MM.1S (cell line): ENCODE measurements around the gene FABP7.

Experiments used
- DNase-seq: peaks from one replicate; pipeline ENCODE4 v3.0.0-alpha.2; 2015
- H2AFZ ChIP-seq: fragments of 300-600 bp; sonication (generic); 2 replicates; pipeline ENCODE4 v1.6.0; 2016; ENCODE audit warnings: antibody characterized with exemption, low read length
- H3F3A ChIP-seq: fragments of 300-600 bp; sonication (generic); 2 replicates; pipeline ENCODE4 v1.6.1; 2016; ENCODE audit warnings: mild to moderate bottlenecking, antibody characterized with exemption, low read length, moderate library complexity, mixed read lengths; ENCODE audit not compliant: insufficient read depth
- H3K27ac ChIP-seq: fragments of 300-600 bp; sonication (generic); 2 replicates; pipeline ENCODE4 v1.5.1; 2016; ENCODE audit warnings: mild to moderate bottlenecking, low read length
- H3K27me3 ChIP-seq: fragments of 300-600 bp; sonication (generic); replicated peaks from 2 replicates; pipeline ENCODE4 v1.6.0; 2016; ENCODE audit warnings: low read length; ENCODE audit not compliant: insufficient read depth
- H3K36me3 ChIP-seq: fragments of 300-600 bp; sonication (generic); replicated peaks from 2 replicates; pipeline ENCODE4 v1.6.1; 2016; ENCODE audit warnings: mild to moderate bottlenecking, low read length, mixed read lengths; ENCODE audit not compliant: insufficient read depth
- H3K4me1 ChIP-seq: fragments of 300-600 bp; sonication (generic); 2 replicates; pipeline ENCODE4 v1.6.1; 2016; ENCODE audit warnings: low read length, mixed read lengths
- H3K4me2 ChIP-seq: fragments of 300-600 bp; sonication (generic); 2 replicates; pipeline ENCODE4 v1.6.0; 2016; ENCODE audit warnings: low read depth, low read length
- H3K4me3 ChIP-seq: fragments of 300-600 bp; sonication (generic); 2 replicates; pipeline ENCODE4 v1.5.1; 2016; ENCODE audit warnings: low read length, mixed read lengths
- H3K79me2 ChIP-seq: fragments of 300-600 bp; sonication (generic); 2 replicates; pipeline ENCODE4 v1.6.1; 2016; ENCODE audit warnings: mixed run types, low read length, mixed read lengths
- H3K9ac ChIP-seq: fragments of 300-600 bp; sonication (generic); 2 replicates; pipeline ENCODE4 v1.6.1; 2016; ENCODE audit warnings: low read length, mixed read lengths
- H3K9me2 ChIP-seq: fragments of 300-600 bp; sonication (generic); replicated peaks from 2 replicates; pipeline ENCODE4 v1.6.1; 2016; ENCODE audit warnings: mild to moderate bottlenecking, low read length, mixed read lengths; ENCODE audit not compliant: insufficient read depth
- H3K9me3 ChIP-seq: fragments of 300-600 bp; sonication (generic); replicated peaks from 2 replicates; pipeline ENCODE4 v1.6.1; 2016; ENCODE audit warnings: mild to moderate bottlenecking, low read length, mixed read lengths; ENCODE audit not compliant: insufficient read depth
- H4K20me1 ChIP-seq: fragments of 300-600 bp; sonication (generic); 2 replicates; pipeline ENCODE4 v1.6.1; 2016; ENCODE audit warnings: mild to moderate bottlenecking, low read length, moderate library complexity, mixed read lengths; ENCODE audit not compliant: insufficient read depth
- CTCF ChIP-seq: fragments of 300-600 bp; sonication (generic); IDR thresholded peaks from 2 replicates; pipeline ENCODE4 v1.5.1; 2016; ENCODE audit warnings: antibody characterized with exemption, low read length, mixed read lengths
- EZH2 ChIP-seq: fragments of 300-600 bp; sonication (generic); optimal IDR thresholded peaks from 2 replicates; pipeline ENCODE3; 2017; ENCODE audit warnings: low read depth, mild to moderate bottlenecking, antibody characterized with exemption, low read length, mixed read lengths
- EZH2phosphoT487 ChIP-seq: fragments of 300-600 bp; sonication (generic); IDR thresholded peaks from 2 replicates; pipeline ENCODE4 v1.6.1; 2018; ENCODE audit warnings: antibody characterized with exemption, low read length

The FABP7 gene

GRCh38 chr6:122804962-122805485 is 25.5 kb downstream of the FABP7 start:
- Histone ChIP-seq H3K27me3 (no peaks in the 10 kb centered on the region), H3K79me2 (no peaks in the 10 kb centered on the region), H3K9ac (no peak overlapping the region), H3K9me2 (no peaks in the 10 kb centered on the region), H3K4me3 (no peak overlapping the region), H3K4me2 (no peak overlapping the region), H3K27ac (no peak overlapping the region), H3K4me1 (no peaks in the 10 kb centered on the region), H2AFZ (no peak overlapping the region), H3K36me3 (no peaks in the 10 kb centered on the region; the same call in 1 of the 2 replicates), H3K9me3 (no peaks in the 10 kb centered on the region), H3F3A (no peaks in the 10 kb centered on the region), H4K20me1 (no peaks in the 10 kb centered on the region)
- no peak for DNase-seq
- TF ChIP-seq EZH2 (no peak), CTCF (no peak)

- Histone ChIP-seq H2AFZ (no peak overlapping the region), H3K27me3 (no peaks in the 10 kb centered on the region), H3K79me2 (no peaks in the 10 kb centered on the region), H3K36me3 (no peaks in the 10 kb centered on the region; the same call in 1 of the 2 replicates), H3K4me3 (no peak overlapping the region), H3K9ac (no peak overlapping the region), H3K9me2 (no peaks in the 10 kb centered on the region), H3K4me2 (no peak overlapping the region), H3F3A (no peaks in the 10 kb centered on the region), H3K4me1 (no peaks in the 10 kb centered on the region), H3K27ac (no peak overlapping the region), H4K20me1 (no peaks in the 10 kb centered on the region), H3K9me3 (no peaks in the 10 kb centered on the region)
- TF ChIP-seq EZH2phosphoT487 (no peak), CTCF (no peak), EZH2 (no peak)
- DNase-seq = no peak
Measured at GRCh38 chr6:122806291-122806690, 26.8 kb downstream of the FABP7 start.

GRCh38 chr6:122808121-122808885 is 28.8 kb downstream of the FABP7 start:
- no peak for DNase-seq
- H3K79me2 ChIP-seq = no peaks in the 10 kb centered on the region
- H4K20me1 ChIP-seq = no peaks in the 10 kb centered on the region
- H2AFZ ChIP-seq = no peak overlapping the region
- no peak overlapping the region for H3K4me3 ChIP-seq
- H3K9me2 ChIP-seq = no peaks in the 10 kb centered on the region
- no peak overlapping the region for H3K4me2 ChIP-seq
- TF ChIP-seq EZH2phosphoT487 = no peak
- no peak for TF ChIP-seq CTCF
- TF ChIP-seq EZH2 = no peak
- H3K27me3 ChIP-seq = no peaks in the 10 kb centered on the region
- H3K36me3 ChIP-seq = no peaks in the 10 kb centered on the region; the same call in 1 of the 2 replicates
- H3K4me1 ChIP-seq = no peaks in the 10 kb centered on the region
- no peaks in the 10 kb centered on the region for H3F3A ChIP-seq
- H3K9me3 ChIP-seq = no peaks in the 10 kb centered on the region
- no peak overlapping the region for H3K27ac ChIP-seq
- H3K9ac ChIP-seq = no peak overlapping the region
